CD4-positive, alpha-beta T cell (primary cell): ENCODE results near the gene CDCA7L. TPM values are rescaled to one million over a fixed set of nuclear protein-coding genes. Genes with fewer than 3 reads are reported as not detected.
A peak's percentile ranks its signal among the peaks of the same experiment; 100 is the strongest.

Experiments
- ATAC-seq: fragments of 200-7000 bp; cut with Tn5 transposase; one replicate; pipeline ENCODE4 v1.10.0; 2022; ENCODE audit warnings: mild to moderate bottlenecking; ENCODE audit not compliant: poor library complexity
- CTCF ChIA-PET: fragments of 350-600 bp; sonication (Branson Sonifier 250); formaldehyde crosslinking; loops from one replicate; lab custom pipeline; 2021; ENCODE audit warnings: antibody characterized with exemption, inconsistent platforms; lab: Charles Lee
- POLR2A ChIA-PET: fragments of 350-600 bp; sonication (Branson Sonifier 250); formaldehyde crosslinking; loops from one replicate; lab custom pipeline; 2021; ENCODE audit warnings: antibody characterized with exemption, inconsistent platforms; lab: Charles Lee
- DNase-seq, 14 experiments: peaks; one replicate each; pipeline ENCODE4 v3.0.0-alpha.2; 2013 to 2020; ENCODE audit warnings: mixed read lengths in 2 of 14
- H3K27ac ChIP-seq, 2 donors: one replicate each; pipeline versions ENCODE4 v1.5.1 to v1.7.0; 2013; ENCODE audit warnings: low read length in 2 of 2, low read depth in 1 of 2, mild to moderate bottlenecking in 1 of 2
- H3K27me3 ChIP-seq, 2 experiments: 1 replicate in 1 of 2; 2 replicates in 1 of 2; pipeline versions ENCODE4 v1.6.1 to v1.7.0; 2013; ENCODE audit warnings: low read length in 2 of 2, control low read depth in 1 of 2, mild to moderate bottlenecking in 1 of 2, moderate library complexity in 1 of 2; ENCODE audit not compliant: insufficient read depth in 2 of 2, control insufficient read depth in 1 of 2
- H3K36me3 ChIP-seq: one replicate; pipeline ENCODE4 v1.6.1; 2013; ENCODE audit warnings: low read length, control low read depth; ENCODE audit not compliant: insufficient read depth
- H3K4me1 ChIP-seq: one replicate; pipeline ENCODE4 v1.6.1; 2013; ENCODE audit warnings: low read length, control low read depth; ENCODE audit not compliant: insufficient read depth
- H3K4me3 ChIP-seq: one replicate; pipeline ENCODE4 v1.5.1; 2013; ENCODE audit warnings: mild to moderate bottlenecking, low read length, moderate library complexity
- H3K9me3 ChIP-seq, 2 experiments: 1 replicate in 1 of 2; 2 replicates in 1 of 2; pipeline versions ENCODE4 v1.6.1 to v1.7.0; 2013; ENCODE audit warnings: low read length in 2 of 2, mild to moderate bottlenecking in 2 of 2, control low read depth in 1 of 2, moderate library complexity in 1 of 2; ENCODE audit not compliant: control insufficient read depth in 1 of 2, insufficient read depth in 1 of 2
- H3K27ac Mint-ChIP-seq: one replicate; pipeline ENCODE4 v1.8.0; 2020; ENCODE audit warnings: mixed read lengths
- H3K27me3 Mint-ChIP-seq: one replicate; pipeline ENCODE4 v1.8.0; 2021; ENCODE audit warnings: mixed read lengths
- H3K36me3 Mint-ChIP-seq: one replicate; pipeline ENCODE4 v1.8.0; 2021; ENCODE audit warnings: low read depth, mixed read lengths
- H3K4me1 Mint-ChIP-seq: one replicate; pipeline ENCODE4 v1.8.0; 2021; ENCODE audit warnings: low read depth, mixed read lengths
- H3K4me3 Mint-ChIP-seq: one replicate; pipeline ENCODE4 v1.8.0; 2020; ENCODE audit warnings: mild to moderate bottlenecking, mixed read lengths
- H3K9me3 Mint-ChIP-seq: one replicate; pipeline ENCODE4 v1.8.0; 2020; ENCODE audit warnings: mixed read lengths
- CTCF ChIP-seq: fragments of 200-600 bp; IDR thresholded peaks from one replicate; pipeline ENCODE4 v1.8.0; 2022; ENCODE audit warnings: antibody characterized with exemption, mild to moderate bottlenecking
- intact Hi-C, 2 experiments: fragments of 100-400 bp; cut with DNase I in 1 of 2; cut with micrococcal nuclease in 1 of 2; formaldehyde crosslinking; loops; one replicate each; pipeline versions ENCODE4 v1.15.1 to v1.9.0; 2023 to 2025; cut with DNase I, micrococcal nuclease
- total RNA-seq, 174 experiments: library from RNA in 2 of 174; stranded (reverse) in 2 of 174; gene quantifications; one replicate each; pipeline ENCODE4 v1.2.3 and lab custom pipeline; 2021 to 2026

The CDCA7L gene
- total RNA-seq, 2 experiments from 2014 or later, result 23.1 to 23.7 TPM

- CTCF ChIA-PET, result no interaction called here
- intact Hi-C loops, result no loop called here
Observed at GRCh38 chr7:21953781-21954180, 8.1 kb upstream of the CDCA7L start.

DNA sequence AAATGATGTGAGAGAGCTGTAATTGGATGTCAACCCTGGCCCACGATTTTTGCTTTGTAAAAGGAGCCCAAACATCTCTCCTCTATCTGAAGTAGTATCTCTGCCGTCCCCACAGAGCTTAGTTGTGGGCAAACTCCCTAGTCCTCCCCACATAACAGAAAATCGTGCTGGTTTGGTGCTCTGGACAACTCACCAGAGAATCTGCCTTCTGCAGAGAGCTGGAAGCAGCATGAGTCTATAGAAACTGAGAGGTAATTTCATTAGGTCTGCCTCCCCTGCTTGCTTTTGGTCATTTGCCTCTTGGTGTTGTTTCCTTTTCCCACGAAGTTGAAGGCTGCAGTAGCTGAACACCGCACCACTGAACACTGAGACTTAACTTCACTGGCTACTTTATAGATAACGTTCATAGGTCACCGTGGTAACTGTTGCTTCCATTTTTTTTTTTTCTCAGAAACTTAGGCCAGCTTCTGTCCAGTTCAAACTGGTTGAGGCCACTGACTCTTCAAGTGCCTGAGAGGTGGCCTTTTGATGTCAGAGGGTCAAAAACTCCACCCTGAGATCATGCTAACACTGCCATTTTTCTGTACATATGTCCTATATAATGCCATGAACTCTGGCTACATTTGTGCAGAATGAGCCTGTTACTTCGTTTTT is 3.3 kb upstream of the CDCA7L start:
- no peaks in the 10 kb centered on the region for H3K27me3 ChIP-seq
- no peak overlapping the region for H3K27ac ChIP-seq
- peaks cover 13% of the 10 kb centered on the region for H3K4me1 ChIP-seq
- intact Hi-C loops, result loop anchor here in 1 of 2 experiments (5.0 kb wide), 1 partner anchor 522 kb away; the partner anchor contains the start of gene SP4
- H3K36me3 Mint-ChIP-seq, result peaks cover 4% of the 10 kb centered on the region
- H3K4me1 Mint-ChIP-seq, result peaks cover 39% of the 10 kb centered on the region
- peak overlapping the region; percentile 2 for H3K27ac Mint-ChIP-seq
- no peaks in the 10 kb centered on the region for H3K27me3 Mint-ChIP-seq
- ATAC-seq (no peak), DNase-seq (no peak)
- no peaks in the 10 kb centered on the region for H3K9me3 ChIP-seq
- no peak for TF ChIP-seq CTCF
- CTCF ChIA-PET, result no interaction called here
- H3K9me3 Mint-ChIP-seq, result no peaks in the 10 kb centered on the region
- H3K4me3 Mint-ChIP-seq, result peak overlapping the region; percentile 36
- POLR2A ChIA-PET, result no interaction called here
- H3K4me3 ChIP-seq, result no peak overlapping the region
- no peaks in the 10 kb centered on the region for H3K36me3 ChIP-seq

More at GRCh38 chr7:21953781-21954180, 8.1 kb upstream of the CDCA7L start:
- no peaks in the 10 kb centered on the region for H3K9me3 ChIP-seq
- H3K4me1 ChIP-seq, result no peaks in the 10 kb centered on the region
- DNase-seq, result no peak
- ATAC-seq, result no peak
- H3K36me3 ChIP-seq, result no peaks in the 10 kb centered on the region
- no peaks in the 10 kb centered on the region for H3K27me3 Mint-ChIP-seq
- TF ChIP-seq CTCF, result no peak
- no peak overlapping the region for H3K4me3 Mint-ChIP-seq
- H3K27ac Mint-ChIP-seq, result no peak overlapping the region
- H3K9me3 Mint-ChIP-seq, result no peaks in the 10 kb centered on the region
- no peak overlapping the region for H3K4me3 ChIP-seq
- no peaks in the 10 kb centered on the region for H3K27me3 ChIP-seq
- no peak overlapping the region for H3K27ac ChIP-seq
- POLR2A ChIA-PET, result interaction anchor here (2.0 kb wide), 1 partner anchor 8 kb away, joined by 6 read pairs; the partner anchor contains the start of gene CDCA7L
- H3K36me3 Mint-ChIP-seq, result no peaks in the 10 kb centered on the region
- peaks cover 3% of the 10 kb centered on the region for H3K4me1 Mint-ChIP-seq

GRCh38 chr7:21948364-21948763 is 2.7 kb upstream of the CDCA7L start:
- CTCF ChIA-PET, result no interaction called here

More at GRCh38 chr7:21948364-21948763, 2.7 kb upstream of the CDCA7L start:
- POLR2A ChIA-PET, result no interaction called here
- H3K4me3 ChIP-seq, result no peak overlapping the region
- H3K27ac ChIP-seq, result no peak overlapping the region
- Mint-ChIP-seq H3K9me3 (no peaks in the 10 kb centered on the region), H3K4me1 (peaks cover 43% of the 10 kb centered on the region), H3K4me3 (no peak overlapping the region), H3K27me3 (no peaks in the 10 kb centered on the region), H3K27ac (no peak overlapping the region), H3K36me3 (peaks cover 4% of the 10 kb centered on the region)
- DNase-seq (no peak), ATAC-seq (no peak)
- TF ChIP-seq CTCF, result no peak
- intact Hi-C loops, result loop anchor here in 1 of 2 experiments (5.0 kb wide), 1 partner anchor 521 kb away; the partner anchor contains the start of gene SP4
- H3K36me3 ChIP-seq, result no peaks in the 10 kb centered on the region
- no peaks in the 10 kb centered on the region for H3K27me3 ChIP-seq
- peaks cover 13% of the 10 kb centered on the region for H3K4me1 ChIP-seq
- no peaks in the 10 kb centered on the region for H3K9me3 ChIP-seq
